Kidney epithelial cell (primary cell): Measurements from ENCODE around the gene RNF141. TPM values are rescaled to one million over a fixed set of nuclear protein-coding genes. Genes with fewer than 3 reads are reported as not detected.

Experiments
- DNase-seq: peaks from one replicate; pipeline ENCODE4 v3.0.0-alpha.2; 2010; ENCODE audit warnings: low read depth
- H3K27me3 ChIP-seq: 2 replicates; pipeline ENCODE4 v1.6.0; 2011; ENCODE audit warnings: low read length; ENCODE audit not compliant: control insufficient read depth, insufficient read depth
- H3K36me3 ChIP-seq: 2 replicates; pipeline ENCODE4 v1.5.1; 2011; ENCODE audit warnings: low read length; ENCODE audit not compliant: control insufficient read depth, insufficient read depth
- H3K4me3 ChIP-seq: 2 replicates; pipeline ENCODE4 v1.5.1; 2011; ENCODE audit warnings: low read depth, mild to moderate bottlenecking, control low read depth, low read length
- total RNA-seq: library from RNA; depleted of rRNA; stranded (reverse); fragments of >200 nt; gene quantifications from 2 replicates; pipeline ENCODE4 v1.2.3, GENCODE V29; 2015
- TF ChIP-seq, protein P1 (sequence below): IDR thresholded peaks from 2 replicates; pipeline ENCODE4 v1.5.1; 2011; ENCODE audit warnings: mild to moderate bottlenecking, moderate library complexity, low read length, control low read depth, inconsistent platforms; ENCODE audit not compliant: insufficient read depth, poor library complexity, severe bottlenecking

Gene RNF141
- total RNA-seq, 1 donor from 2014 or later, result 26.0 TPM

DNA sequence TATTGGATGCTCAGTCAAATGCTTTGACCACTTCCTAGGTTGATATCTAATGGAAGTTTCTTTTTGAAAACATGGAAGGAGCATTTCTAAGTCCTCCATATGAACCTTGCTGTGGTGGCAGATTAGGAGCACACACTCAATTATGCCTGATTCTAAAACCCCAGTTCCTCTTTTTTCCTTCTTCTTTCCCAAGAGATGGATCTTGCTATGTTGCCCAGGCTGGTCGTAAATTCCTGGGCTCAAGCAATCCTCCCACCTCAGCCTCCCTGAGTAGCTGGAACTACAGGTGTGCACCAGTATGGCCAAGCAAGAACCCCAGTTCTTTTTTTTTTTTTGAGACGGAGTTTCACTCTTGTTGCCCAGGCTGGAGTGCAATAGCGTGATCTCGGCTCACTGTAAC, 24.5 kb upstream of the RNF141 start:
- no peak for DNase-seq
- Histone ChIP-seq H3K27me3 (no peaks in the 10 kb centered on the region), H3K4me3 (no peak overlapping the region), H3K36me3 (no peaks in the 10 kb centered on the region)
- TF ChIP-seq, protein P1, sequence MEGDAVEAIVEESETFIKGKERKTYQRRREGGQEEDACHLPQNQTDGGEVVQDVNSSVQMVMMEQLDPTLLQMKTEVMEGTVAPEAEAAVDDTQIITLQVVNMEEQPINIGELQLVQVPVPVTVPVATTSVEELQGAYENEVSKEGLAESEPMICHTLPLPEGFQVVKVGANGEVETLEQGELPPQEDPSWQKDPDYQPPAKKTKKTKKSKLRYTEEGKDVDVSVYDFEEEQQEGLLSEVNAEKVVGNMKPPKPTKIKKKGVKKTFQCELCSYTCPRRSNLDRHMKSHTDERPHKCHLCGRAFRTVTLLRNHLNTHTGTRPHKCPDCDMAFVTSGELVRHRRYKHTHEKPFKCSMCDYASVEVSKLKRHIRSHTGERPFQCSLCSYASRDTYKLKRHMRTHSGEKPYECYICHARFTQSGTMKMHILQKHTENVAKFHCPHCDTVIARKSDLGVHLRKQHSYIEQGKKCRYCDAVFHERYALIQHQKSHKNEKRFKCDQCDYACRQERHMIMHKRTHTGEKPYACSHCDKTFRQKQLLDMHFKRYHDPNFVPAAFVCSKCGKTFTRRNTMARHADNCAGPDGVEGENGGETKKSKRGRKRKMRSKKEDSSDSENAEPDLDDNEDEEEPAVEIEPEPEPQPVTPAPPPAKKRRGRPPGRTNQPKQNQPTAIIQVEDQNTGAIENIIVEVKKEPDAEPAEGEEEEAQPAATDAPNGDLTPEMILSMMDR, result no peak

GRCh38 chr11:10564696-10565318, 23.8 kb upstream of the RNF141 start:
- DNase-seq, result no peak
- H3K27me3 ChIP-seq, result no peaks in the 10 kb centered on the region
- no peak overlapping the region for H3K4me3 ChIP-seq
- H3K36me3 ChIP-seq, result no peaks in the 10 kb centered on the region
- TF ChIP-seq, protein P1, result peak; percentile 23

DNA sequence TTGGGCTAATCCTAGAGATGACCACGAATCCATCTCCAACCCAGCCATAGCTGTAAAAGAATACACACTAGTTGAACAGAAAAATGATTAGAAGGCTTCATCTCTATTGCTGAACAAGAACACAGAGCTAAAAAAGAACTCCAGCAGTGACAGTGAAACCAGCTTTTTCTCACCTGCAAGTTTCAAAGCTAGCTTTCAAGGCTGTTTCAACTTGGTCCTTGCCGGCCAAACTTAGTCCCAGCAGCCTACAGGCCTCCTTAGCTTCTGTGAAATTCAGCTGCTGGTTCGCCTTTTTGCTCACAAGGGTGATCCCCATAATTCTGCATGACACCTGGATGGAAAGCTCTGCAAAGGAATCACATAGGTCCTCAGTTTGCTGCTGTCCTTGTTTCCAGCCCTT, 23.0 kb upstream of the RNF141 start:
- TF ChIP-seq, protein P1, result no peak
- no peak overlapping the region for H3K4me3 ChIP-seq
- H3K27me3 ChIP-seq, result no peaks in the 10 kb centered on the region
- no peak for DNase-seq
- no peaks in the 10 kb centered on the region for H3K36me3 ChIP-seq

DNA sequence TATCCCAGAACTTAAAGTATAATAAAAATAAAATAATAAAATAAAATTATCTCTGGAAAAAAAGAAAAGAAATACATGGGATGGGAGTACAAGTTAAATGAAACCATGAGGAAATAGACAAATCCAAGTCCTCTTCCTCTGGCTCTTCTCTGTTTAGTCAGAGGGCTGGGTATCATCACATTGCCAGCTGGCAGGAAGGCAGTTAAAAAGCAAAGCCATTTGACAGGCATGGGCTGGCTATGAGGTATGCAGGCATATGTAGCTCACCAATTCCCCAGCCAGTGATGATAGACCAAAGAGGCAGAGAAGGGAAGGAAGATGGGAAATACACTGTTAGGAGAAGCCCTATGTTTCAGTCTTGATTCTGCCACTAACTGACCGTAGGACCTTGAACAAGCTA, 21.0 kb upstream of the RNF141 start:
- DNase-seq, result no peak
- H3K36me3 ChIP-seq, result no peaks in the 10 kb centered on the region
- no peaks in the 10 kb centered on the region for H3K27me3 ChIP-seq
- TF ChIP-seq, protein P1, result no peak
- H3K4me3 ChIP-seq, result no peak overlapping the region

GRCh38 chr11:10561043-10561818, 20.2 kb upstream of the RNF141 start:
- DNase-seq, result peak; percentile 12
- no peaks in the 10 kb centered on the region for H3K36me3 ChIP-seq
- no peaks in the 10 kb centered on the region for H3K27me3 ChIP-seq
- TF ChIP-seq, protein P1, result no peak
- no peak overlapping the region for H3K4me3 ChIP-seq
